ENCODE data around the gene PPARA. TPM values are rescaled to one million over a fixed set of nuclear protein-coding genes. Genes with fewer than 3 reads are reported as not detected.

The PPARA gene
- polyA plus RNA-seq, 1 donor from 2014 or later = 0.43 TPM

GRCh38 chr22:46247443-46247975 lies 97.2 kb downstream of the PPARA start:
- Histone ChIP-seq H3K79me2 (replicated peaks; ENCODE audit: insufficient read depth, low read length) (no peaks in the 10 kb centered on the region), H4K20me1 (ENCODE audit: insufficient read depth) (no peaks in the 10 kb centered on the region), H2AFZ (ENCODE audit: low read depth, low read length) (no peak overlapping the region), H3K27me3 (ENCODE audit: insufficient read depth, low read depth, low read length) (no peaks in the 10 kb centered on the region), H3K36me3 (ENCODE audit: insufficient read depth, low read length) (no peaks in the 10 kb centered on the region), H3K4me2 (ENCODE audit: low read length) (no peak overlapping the region), H3K27ac (ENCODE audit: low read length) (no peak overlapping the region), H3F3A (ENCODE audit: insufficient read depth, low read length, poor library complexity, severe bottlenecking) (no peaks in the 10 kb centered on the region), H3K9me3 (ENCODE audit: low read length) (no peaks in the 10 kb centered on the region), H3K9ac (ENCODE audit: low read length) (no peak overlapping the region), H3K9me2 (ENCODE audit: insufficient read depth, low read length) (no peaks in the 10 kb centered on the region), H3K4me3 (ENCODE audit: low read length) (no peak overlapping the region)
- no peak for TF ChIP-seq TAF1 (IDR thresholded peaks at IDR 0.05; ENCODE audit: low read depth)
- no peak for TF ChIP-seq REST (IDR thresholded peaks at IDR 0.05; ENCODE audit: borderline replicate concordance)
- no peak for TF ChIP-seq EZH2 (IDR thresholded peaks at IDR 0.05; ENCODE audit: borderline replicate concordance, insufficient read depth, low read length, poor library complexity, severe bottlenecking)
- no peak for TF ChIP-seq EP300 (conservative IDR thresholded peaks at IDR 0.05; ENCODE audit: poor library complexity, severe bottlenecking)
- no peak for TF ChIP-seq RAD21 (conservative IDR thresholded peaks at IDR 0.05)
- TF ChIP-seq MXI1 (conservative IDR thresholded peaks at IDR 0.05; ENCODE audit: poor library complexity, severe bottlenecking) = no peak
- TF ChIP-seq SMC3 (conservative IDR thresholded peaks at IDR 0.05; ENCODE audit: poor library complexity) = no peak
- no peak for TF ChIP-seq POLR2AphosphoS5 (IDR thresholded peaks at IDR 0.05)
- TF ChIP-seq CTCF (IDR thresholded peaks at IDR 0.05; ENCODE audit: poor library complexity, severe bottlenecking) = no peak

- Histone ChIP-seq H3K36me3 (ENCODE audit: insufficient read depth, low read length) (no peaks in the 10 kb centered on the region), H3K9me2 (ENCODE audit: insufficient read depth, low read length) (no peaks in the 10 kb centered on the region), H3K9ac (ENCODE audit: low read length) (peak within 1 kb of the TSS; percentile 75), H3K4me3 (ENCODE audit: low read length) (peak within 1 kb of the TSS; percentile 93), H3K9me3 (ENCODE audit: low read length) (no peaks in the 10 kb centered on the region), H3K27me3 (ENCODE audit: insufficient read depth, low read depth, low read length) (no peaks in the 10 kb centered on the region), H3K4me2 (ENCODE audit: low read length) (peak within 1 kb of the TSS; percentile 76), H3F3A (ENCODE audit: insufficient read depth, low read length, poor library complexity, severe bottlenecking) (no peaks in the 10 kb centered on the region), H4K20me1 (ENCODE audit: insufficient read depth) (no peaks in the 10 kb centered on the region), H2AFZ (ENCODE audit: low read depth, low read length) (peak within 1 kb of the TSS; percentile 93), H3K27ac (ENCODE audit: low read length) (peak within 1 kb of the TSS; percentile 39), H3K79me2 (replicated peaks; ENCODE audit: insufficient read depth, low read length) (no peaks in the 10 kb centered on the region)
- TF ChIP-seq MXI1 (conservative IDR thresholded peaks at IDR 0.05; ENCODE audit: poor library complexity, severe bottlenecking) (peak; percentile 67), POLR2AphosphoS5 (IDR thresholded peaks at IDR 0.05) (peak; percentile 79), CTCF (IDR thresholded peaks at IDR 0.05; ENCODE audit: poor library complexity, severe bottlenecking) (peak; percentile 38), EZH2 (IDR thresholded peaks at IDR 0.05; ENCODE audit: borderline replicate concordance, insufficient read depth, low read length, poor library complexity, severe bottlenecking) (no peak), SMC3 (conservative IDR thresholded peaks at IDR 0.05; ENCODE audit: poor library complexity) (peak; percentile 30), REST (IDR thresholded peaks at IDR 0.05; ENCODE audit: borderline replicate concordance) (no peak), TAF1 (IDR thresholded peaks at IDR 0.05; ENCODE audit: low read depth) (peak; percentile 68)
Measured at GRCh38 chr22:46250035-46250782, 99.9 kb downstream of the PPARA start, which contains the start of gene CDPF1. Gene CDPF1, minus strand, starts transcription at chr22:46250293. Its CDS starts 2,009 bp downstream, at chr22:46248284.
